Keratinocyte (primary cell): ENCODE results near the gene MCRIP2. TPM values are rescaled to one million over a fixed set of nuclear protein-coding genes. Genes with fewer than 3 reads are reported as not detected.
A peak's percentile ranks its signal among the peaks of the same experiment; 100 is the strongest.

Experiments used
- DNase-seq: peaks from one replicate; pipeline ENCODE4 v3.0.0-alpha.2; 2011; ENCODE audit warnings: low read depth, missing footprints, low spot score
- FAIRE-seq: peaks from 2 replicates; lab custom pipeline; 2011; peaks lifted over from hg19 to GRCh38; lab: Jason Lieb, UNC
- H2AFZ ChIP-seq: 2 replicates; pipeline ENCODE4 v1.6.0; 2012; ENCODE audit warnings: low read length, control low read depth, inconsistent platforms; ENCODE audit not compliant: control insufficient read depth
- H3K27ac ChIP-seq: 2 replicates; pipeline ENCODE4 v1.5.1; 2011; ENCODE audit warnings: low read length; ENCODE audit not compliant: control insufficient read depth, insufficient read depth
- H3K27me3 ChIP-seq: 3 replicates; pipeline ENCODE4 v1.6.0; 2011; ENCODE audit warnings: low read length; ENCODE audit not compliant: control insufficient read depth, insufficient read depth; ENCODE audit errors: extremely low read depth
- H3K36me3 ChIP-seq, 2 experiments: 2 replicates in 1 of 2; 3 replicates in 1 of 2; pipeline ENCODE4 v1.5.1; 2011; ENCODE audit warnings: low read length in 2 of 2, mild to moderate bottlenecking in 1 of 2; ENCODE audit not compliant: control insufficient read depth in 2 of 2, insufficient read depth in 2 of 2; ENCODE audit errors: extremely low read depth in 1 of 2
- H3K4me1 ChIP-seq: 3 replicates; pipeline ENCODE4 v1.5.1; 2011; ENCODE audit warnings: low read length; ENCODE audit not compliant: control insufficient read depth, insufficient read depth; ENCODE audit errors: extremely low read depth
- H3K4me2 ChIP-seq: 3 replicates; pipeline ENCODE4 v1.6.0; 2011; ENCODE audit warnings: low read depth, low read length; ENCODE audit not compliant: control insufficient read depth, insufficient read depth; ENCODE audit errors: extremely low read depth
- H3K4me3 ChIP-seq, 3 experiments: fragments of 200-600 bp in 1 of 3; sonication (generic) in 1 of 3; 2 replicates in 2 of 3; 3 replicates in 1 of 3; pipeline ENCODE4 v1.5.1; 2011 to 2016; ENCODE audit warnings: low read length in 3 of 3, mild to moderate bottlenecking in 3 of 3, control low read depth in 2 of 3, inconsistent platforms in 1 of 3, low read depth in 1 of 3, mixed read lengths in 1 of 3, mixed run types in 1 of 3, moderate library complexity in 1 of 3; ENCODE audit not compliant: control insufficient read depth in 2 of 3, insufficient read depth in 2 of 3; ENCODE audit errors: extremely low read depth in 1 of 3
- H3K79me2 ChIP-seq: 2 replicates; pipeline ENCODE4 v1.6.0; 2012; ENCODE audit warnings: low read length; ENCODE audit not compliant: control insufficient read depth, insufficient read depth
- H3K9ac ChIP-seq: 3 replicates; pipeline ENCODE4 v1.6.0; 2011; ENCODE audit warnings: low read length; ENCODE audit not compliant: control insufficient read depth, insufficient read depth; ENCODE audit errors: extremely low read depth
- H3K9me1 ChIP-seq: 3 replicates; pipeline ENCODE4 v1.6.0; 2011; ENCODE audit warnings: low read length; ENCODE audit not compliant: control insufficient read depth, insufficient read depth; ENCODE audit errors: extremely low read depth
- H3K9me3 ChIP-seq: 2 replicates; pipeline ENCODE4 v1.5.1; 2012; ENCODE audit warnings: low read depth, low read length; ENCODE audit not compliant: control insufficient read depth
- H4K20me1 ChIP-seq: 3 replicates; pipeline ENCODE4 v1.6.0; 2011; ENCODE audit warnings: low read length; ENCODE audit not compliant: control insufficient read depth, insufficient read depth; ENCODE audit errors: extremely low read depth
- EZH2 ChIP-seq: IDR thresholded peaks from one replicate; pipeline ENCODE4 v1.6.1; 2012; ENCODE audit warnings: inconsistent platforms, mild to moderate bottlenecking, low read length, moderate library complexity
- dilution Hi-C: fragments of 300-500 bp; cut with MboI; formaldehyde crosslinking; loops from one replicate; pipeline ENCODE4 v1.7.0; 2020; ENCODE audit warnings: low sequenced_read_pairs; ENCODE audit not compliant: extremely low pct_ligation_motif_present
- polyA plus RNA-seq, 5 experiments: library from polyadenylated mRNA; depleted of rRNA in 3 of 5; stranded (reverse) in 3 of 5; stranded (forward) in 1 of 5; unstranded in 1 of 5; fragments of >200 nt; gene quantifications; 1 replicate in 1 of 5; 2 replicates in 3 of 5; 3 replicates in 1 of 5; pipeline versions ENCODE4 v1.2.1 to v1.2.3, GENCODE V29; 2011 to 2012; ENCODE audit warnings: missing spikeins in 2 of 5, low read depth in 1 of 5, low replicate concordance in 1 of 5
- TF ChIP-seq, protein P1 (sequence below), 3 experiments: IDR thresholded peaks in 1 of 3; conservative IDR thresholded peaks in 1 of 3; optimal IDR thresholded peaks in 1 of 3; 2 replicates in 2 of 3; 3 replicates in 1 of 3; pipeline versions ENCODE3 to v1.5.1; 2011; ENCODE audit warnings: low read length in 3 of 3, mild to moderate bottlenecking in 3 of 3, moderate library complexity in 2 of 3, control low read depth in 1 of 3, inconsistent platforms in 1 of 3; ENCODE audit not compliant: insufficient read depth in 2 of 3; ENCODE audit errors: extremely low read depth in 1 of 3

Gene MCRIP2
- polyA plus RNA-seq, 1 donor (not counting 4 experiments of a cell fraction or from before 2014, with no cell fraction given): 8.1 TPM

DNA sequence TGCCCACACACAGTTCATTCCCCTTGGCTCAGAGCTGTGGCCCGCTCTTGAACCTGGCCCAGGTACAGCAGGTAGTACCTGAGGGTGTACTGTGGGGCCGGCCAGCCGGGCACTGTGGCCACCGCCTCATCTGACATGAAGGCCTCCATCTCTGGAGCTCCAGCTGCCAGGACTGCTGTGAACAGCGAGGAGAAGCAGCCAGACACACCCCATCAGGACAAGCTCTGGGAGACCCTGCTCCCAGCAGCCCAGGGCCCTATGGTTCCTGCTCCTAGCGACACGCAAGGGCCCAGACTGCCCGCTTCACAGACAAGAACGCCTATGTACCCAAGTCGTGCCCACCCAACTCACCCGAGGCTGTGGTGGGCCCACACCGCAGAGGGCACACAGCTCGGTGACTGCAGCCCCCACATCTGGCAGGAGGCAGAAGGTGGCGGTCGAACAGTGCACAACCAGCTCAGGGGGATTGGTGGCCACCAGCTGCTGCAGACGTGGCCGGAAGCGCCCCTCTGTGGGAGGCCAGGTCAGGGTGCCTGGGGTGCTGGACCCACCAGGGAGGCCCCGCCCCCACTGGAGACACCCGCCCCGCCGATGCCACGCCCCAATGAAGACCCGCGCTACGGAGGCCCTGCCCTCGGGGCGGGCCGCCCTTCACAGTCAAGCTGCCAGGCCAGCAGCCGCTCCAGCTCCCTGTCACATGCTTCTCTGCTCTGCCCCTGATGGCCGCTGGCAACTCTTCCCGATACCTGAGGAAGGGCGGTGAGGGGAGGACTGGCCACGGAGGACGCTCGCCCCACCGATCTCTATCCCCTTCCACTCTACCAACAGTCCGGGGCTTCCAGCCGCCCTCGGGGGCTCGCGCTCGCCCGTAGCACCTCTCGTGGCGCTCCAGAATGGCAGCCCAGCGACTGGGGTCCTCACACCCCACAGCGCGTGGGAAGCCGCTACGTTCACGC, 37.5 kb downstream of the MCRIP2 start:
- Histone ChIP-seq H3K4me2 (peak overlapping the region; percentile 64), H3K79me2 (peaks cover 30% of the 10 kb centered on the region), H3K9me1 (no peaks in the 10 kb centered on the region), H3K27ac (no peak overlapping the region), H3K27me3 (no peaks in the 10 kb centered on the region), H3K4me3 (peak overlapping the region; percentile 30 to 59 (median 35)), H3K36me3 (peaks cover 14 to 21% of the 10 kb centered on the region in 2 experiments), H3K4me1 (peaks cover 48% of the 10 kb centered on the region), H3K9me3 (no peaks in the 10 kb centered on the region), H2AFZ (peak overlapping the region; percentile 46), H4K20me1 (peaks cover 16% of the 10 kb centered on the region), H3K9ac (peak overlapping the region; percentile 44)
- FAIRE-seq (no peak), DNase-seq (no peak)
- no peak for TF ChIP-seq EZH2
- TF ChIP-seq, protein P1, sequence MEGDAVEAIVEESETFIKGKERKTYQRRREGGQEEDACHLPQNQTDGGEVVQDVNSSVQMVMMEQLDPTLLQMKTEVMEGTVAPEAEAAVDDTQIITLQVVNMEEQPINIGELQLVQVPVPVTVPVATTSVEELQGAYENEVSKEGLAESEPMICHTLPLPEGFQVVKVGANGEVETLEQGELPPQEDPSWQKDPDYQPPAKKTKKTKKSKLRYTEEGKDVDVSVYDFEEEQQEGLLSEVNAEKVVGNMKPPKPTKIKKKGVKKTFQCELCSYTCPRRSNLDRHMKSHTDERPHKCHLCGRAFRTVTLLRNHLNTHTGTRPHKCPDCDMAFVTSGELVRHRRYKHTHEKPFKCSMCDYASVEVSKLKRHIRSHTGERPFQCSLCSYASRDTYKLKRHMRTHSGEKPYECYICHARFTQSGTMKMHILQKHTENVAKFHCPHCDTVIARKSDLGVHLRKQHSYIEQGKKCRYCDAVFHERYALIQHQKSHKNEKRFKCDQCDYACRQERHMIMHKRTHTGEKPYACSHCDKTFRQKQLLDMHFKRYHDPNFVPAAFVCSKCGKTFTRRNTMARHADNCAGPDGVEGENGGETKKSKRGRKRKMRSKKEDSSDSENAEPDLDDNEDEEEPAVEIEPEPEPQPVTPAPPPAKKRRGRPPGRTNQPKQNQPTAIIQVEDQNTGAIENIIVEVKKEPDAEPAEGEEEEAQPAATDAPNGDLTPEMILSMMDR (optimal IDR thresholded peaks at IDR 0.05 in 1 of 3, IDR thresholded peaks at IDR 0.05 in 1 of 3, conservative IDR thresholded peaks at IDR 0.05 in 1 of 3; ENCODE audit: extremely low read depth in 1 of 3, insufficient read depth in 2 of 3, low read length in 3 of 3): no peak
- dilution Hi-C loops: no loop called here

DNA sequence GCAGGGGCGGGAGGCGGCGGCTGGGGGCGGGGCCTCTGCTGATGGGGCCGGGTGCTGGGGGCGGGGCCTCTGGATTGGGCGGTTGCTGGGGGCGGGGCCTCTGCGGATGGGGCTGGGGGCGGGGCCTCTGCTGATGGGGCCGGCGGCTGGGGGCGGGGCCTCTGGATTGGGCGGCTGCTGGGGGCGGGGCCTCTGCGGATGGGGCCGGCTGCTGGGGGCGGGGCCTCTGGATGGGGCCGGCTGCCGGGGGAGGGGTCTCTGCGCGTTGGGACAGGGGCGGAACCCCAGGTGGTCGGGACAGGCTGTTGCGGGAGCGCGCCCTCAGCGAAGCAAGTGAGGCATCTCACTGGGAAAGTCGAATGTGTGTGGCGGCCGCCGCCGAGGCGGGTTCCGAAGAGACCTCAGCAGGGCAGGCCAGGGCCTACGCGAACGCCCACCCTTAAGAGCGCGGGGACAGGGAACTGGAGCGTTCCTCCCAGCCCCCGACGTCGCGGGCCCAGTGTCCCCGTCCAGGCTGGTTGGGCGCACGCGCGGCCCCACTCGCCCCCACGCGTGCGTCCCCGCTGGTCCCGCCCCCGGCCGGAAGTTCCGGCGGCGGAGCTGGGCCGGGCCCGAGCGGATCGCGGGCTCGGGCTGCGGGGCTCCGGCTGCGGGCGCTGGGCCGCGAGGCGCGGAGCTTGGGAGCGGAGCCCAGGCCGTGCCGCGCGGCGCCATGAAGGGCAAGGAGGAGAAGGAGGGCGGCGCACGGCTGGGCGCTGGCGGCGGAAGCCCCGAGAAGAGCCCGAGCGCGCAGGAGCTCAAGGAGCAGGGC, 38.4 kb downstream of the MCRIP2 start, which contains the start of gene STUB1:
Gene STUB1, plus strand, starts transcription at position 597 of the 811 bp plus-strand sequence. Its CDS starts 116 bp downstream, at position 713.
- H3K4me2 ChIP-seq: peak within 1 kb of the TSS; percentile 86

More for the DNA sequence above, 38.4 kb downstream of the MCRIP2 start, which contains the start of gene STUB1:
- Histone ChIP-seq H3K9me3 (no peaks in the 10 kb centered on the region), H4K20me1 (peaks cover 16% of the 10 kb centered on the region), H2AFZ (peak within 1 kb of the TSS; percentile 87), H3K36me3 (peaks cover 10 to 21% of the 10 kb centered on the region in 2 experiments), H3K27me3 (no peaks in the 10 kb centered on the region), H3K79me2 (peaks cover 31% of the 10 kb centered on the region), H3K27ac (peak within 1 kb of the TSS; percentile 64), H3K9ac (peak within 1 kb of the TSS; percentile 82), H3K9me1 (no peaks in the 10 kb centered on the region), H3K4me1 (peaks cover 49% of the 10 kb centered on the region), H3K4me3 (peak within 1 kb of the TSS; percentile 56 to 89 (median 88))
- dilution Hi-C loops: no loop called here
- DNase-seq (no peak), FAIRE-seq (no peak)
- TF ChIP-seq, protein P1 (optimal IDR thresholded peaks at IDR 0.05 in 1 of 3, IDR thresholded peaks at IDR 0.05 in 1 of 3, conservative IDR thresholded peaks at IDR 0.05 in 1 of 3; ENCODE audit: extremely low read depth in 1 of 3, insufficient read depth in 2 of 3, low read length in 3 of 3): no peak
- TF ChIP-seq EZH2: no peak
